HCT116 (cell line): ENCODE measurements around the gene SMIM10L1. TPM values are rescaled to one million over a fixed set of nuclear protein-coding genes. Genes with fewer than 3 reads are reported as not detected.

Experiments used
- ATAC-seq: fragments of 200-7000 bp; cut with Tn5 transposase; 2 replicates; pipeline ENCODE4 v1.9.1; 2020; ENCODE audit warnings: mild to moderate bottlenecking, moderate library complexity
- BruUV-seq: library from RNA; stranded (reverse); fragments of 400-500 nt; replicated peaks from 2 replicates; lab custom pipeline; 2021; lab: Mats Ljungman, UMichigan
- CTCF ChIA-PET: fragments of 300-600 bp; sonication (Branson Sonifier 250); formaldehyde crosslinking; loops from one replicate; lab custom pipeline; 2021; ENCODE audit warnings: antibody characterized with exemption; lab: Charles Lee
- POLR2A ChIA-PET: fragments of 300-600, 350-600 bp; sonication (Branson Sonifier 250); formaldehyde crosslinking; loops from one replicate; lab custom pipeline; 2021; ENCODE audit warnings: antibody characterized with exemption; lab: Charles Lee
- RAD21 ChIA-PET, 2 experiments: fragments of 300-600 bp; sonication (Branson Sonifier 250); formaldehyde crosslinking; loops; one replicate each; lab custom pipeline; 2023; ENCODE audit warnings: low total read pairs in 2 of 2; ENCODE audit not compliant: uncharacterized antibody in 2 of 2, unreplicated experiment in 2 of 2, low non-redundant PET in 1 of 2; lab: Charles Lee
- DNase-seq: peaks from one replicate; pipeline ENCODE4 v3.0.0-alpha.2; 2010; ENCODE audit warnings: low read depth, low spot score
- H2AFZ ChIP-seq: fragments of 200-600 bp; shearing (Covaris generic), sonication (generic); 2 replicates; pipeline ENCODE4 v1.6.1; 2017; ENCODE audit warnings: low read depth, mixed run types, mixed read lengths, antibody characterized with exemption, low read length; ENCODE audit not compliant: poor library complexity, severe bottlenecking
- H3K27ac ChIP-seq: 2 replicates; pipeline ENCODE4 v1.5.1; 2012; ENCODE audit warnings: low read depth, low read length
- H3K27me3 ChIP-seq: fragments of 200-600 bp; sonication (generic); 2 replicates; pipeline ENCODE4 v1.6.1; 2016; ENCODE audit warnings: mixed run types, low read length, mixed read lengths; ENCODE audit not compliant: insufficient read depth
- H3K36me3 ChIP-seq, 2 experiments: fragments of 200-500 bp in 1 of 2; fragments of 200-600 bp in 1 of 2; sonication (Bioruptor generic) in 1 of 2; sonication (generic) in 1 of 2; 2 replicates each; pipeline versions ENCODE4 v1.5.1 to v1.6.1; 2014 to 2016; ENCODE audit warnings: low read length in 2 of 2, inconsistent platforms in 1 of 2, mixed read lengths in 1 of 2, mixed run types in 1 of 2; ENCODE audit not compliant: insufficient read depth in 2 of 2, control insufficient read depth in 1 of 2
- H3K4me1 ChIP-seq, 2 experiments: fragments of 200-600 bp in 1 of 2; sonication (generic) in 1 of 2; 2 replicates each; pipeline versions ENCODE4 v1.5.1 to v1.6.1; 2012 to 2017; ENCODE audit warnings: low read length in 2 of 2, inconsistent platforms in 1 of 2, mild to moderate bottlenecking in 1 of 2, mixed read lengths in 1 of 2, mixed run types in 1 of 2, moderate library complexity in 1 of 2; ENCODE audit not compliant: insufficient read depth in 2 of 2, control insufficient read depth in 1 of 2
- H3K4me2 ChIP-seq: fragments of 200-600 bp; sonication (generic); 2 replicates; pipeline ENCODE4 v1.6.1; 2017; ENCODE audit warnings: mixed run types, low read length, mixed read lengths
- H3K4me3 ChIP-seq, 2 experiments: fragments of 200-600 bp in 1 of 2; sonication (generic) in 1 of 2; replicated peaks in 1 of 2; 2 replicates each; pipeline ENCODE4 v1.5.1; 2011 to 2016; ENCODE audit warnings: low read length in 2 of 2, control low read depth in 1 of 2, low read depth in 1 of 2, mild to moderate bottlenecking in 1 of 2, mixed read lengths in 1 of 2, mixed run types in 1 of 2
- H3K79me2 ChIP-seq: fragments of 200-600 bp; sonication (generic); 2 replicates; pipeline ENCODE4 v1.6.1; 2017; ENCODE audit warnings: mild to moderate bottlenecking, mixed run types, low read length, moderate library complexity, mixed read lengths; ENCODE audit not compliant: insufficient read depth
- H3K9ac ChIP-seq: fragments of 200-600 bp; sonication (generic); 2 replicates; pipeline ENCODE4 v1.6.1; 2016; ENCODE audit warnings: low read length, mixed read lengths
- H3K9me2 ChIP-seq: fragments of 200-600 bp; sonication (generic), shearing (Covaris generic); 2 replicates; pipeline ENCODE4 v1.6.1; 2017; ENCODE audit warnings: mixed run types, mild to moderate bottlenecking, moderate library complexity; ENCODE audit not compliant: insufficient read depth
- H3K9me3 ChIP-seq, 2 experiments: fragments of 200-500 bp in 1 of 2; fragments of 200-600 bp in 1 of 2; sonication (Bioruptor generic) in 1 of 2; sonication (generic) in 1 of 2; 2 replicates each; pipeline ENCODE4 v1.6.1; 2014 to 2017; ENCODE audit warnings: low read length in 2 of 2, mixed read lengths in 2 of 2, inconsistent platforms in 1 of 2, low read depth in 1 of 2, mild to moderate bottlenecking in 1 of 2, mixed run types in 1 of 2, moderate library complexity in 1 of 2; ENCODE audit not compliant: control insufficient read depth in 1 of 2, insufficient read depth in 1 of 2
- H4K20me1 ChIP-seq: fragments of 200-600 bp; sonication (generic), shearing (Covaris generic); 2 replicates; pipeline ENCODE4 v1.6.1; 2017; ENCODE audit warnings: mixed run types, mild to moderate bottlenecking, moderate library complexity; ENCODE audit not compliant: insufficient read depth
- CBX3 ChIP-seq: IDR thresholded peaks from 2 replicates; pipeline ENCODE4 v1.6.1; 2012; ENCODE audit warnings: low read depth
- CEBPB ChIP-seq: IDR thresholded peaks from 2 replicates; pipeline ENCODE4 v1.6.1; 2012; ENCODE audit warnings: low read depth
- EGR1 ChIP-seq: IDR thresholded peaks from 2 replicates; pipeline ENCODE4 v1.6.1; 2012; ENCODE audit warnings: low read depth
- ELF1 ChIP-seq: IDR thresholded peaks from 2 replicates; pipeline ENCODE4 v1.6.1; 2012; ENCODE audit warnings: low read depth, borderline replicate concordance
- EZH2 ChIP-seq: fragments of 200-600 bp; sonication (generic); IDR thresholded peaks from 2 replicates; pipeline ENCODE4 v1.6.1; 2017; ENCODE audit warnings: antibody characterized with exemption, mixed run types
- EZH2phosphoT487 ChIP-seq: fragments of 200-600 bp; IDR thresholded peaks from 2 replicates; pipeline ENCODE4 v1.6.1; 2018; ENCODE audit warnings: antibody characterized with exemption, borderline replicate concordance
- FOSL1 ChIP-seq: IDR thresholded peaks from 2 replicates; pipeline ENCODE4 v1.6.1; 2012; ENCODE audit warnings: low read depth
- POLR2AphosphoS5 ChIP-seq: IDR thresholded peaks from 2 replicates; pipeline ENCODE4 v1.6.1; 2011; ENCODE audit warnings: mild to moderate bottlenecking, low read depth, low read length, moderate library complexity
- SIN3A ChIP-seq: IDR thresholded peaks from 2 replicates; pipeline ENCODE4 v1.6.1; 2012; ENCODE audit warnings: low read depth
- SP1 ChIP-seq: IDR thresholded peaks from 2 replicates; pipeline ENCODE4 v1.6.1; 2012; ENCODE audit warnings: low read depth
- SRF ChIP-seq: IDR thresholded peaks from 2 replicates; pipeline ENCODE4 v1.6.1; 2012; ENCODE audit warnings: low read depth
- ZFX ChIP-seq: fragments of 450-650 bp; IDR thresholded peaks from 2 replicates; pipeline ENCODE4 v1.6.1; 2017
- intact Hi-C: fragments of 100-400 bp; cut with micrococcal nuclease; formaldehyde crosslinking; loops from 2 replicates; pipeline ENCODE4 v1.10.0; 2022
- total RNA-seq: library from RNA; stranded (reverse); gene quantifications from one replicate; pipeline ENCODE4 v1.2.1, GENCODE V29; 2021; ENCODE audit not compliant: unreplicated experiment
- TF ChIP-seq, protein P1 (sequence below), 3 experiments: fragments of 200-600 bp in 1 of 3; sonication (generic) in 1 of 3; IDR thresholded peaks in 2 of 3; conservative IDR thresholded peaks in 1 of 3; 2 replicates each; pipeline ENCODE4 v1.5.1; 2012 to 2017; ENCODE audit warnings: low read depth in 2 of 3, low read length in 2 of 3, antibody characterized with exemption in 1 of 3, borderline replicate concordance in 1 of 3, control low read depth in 1 of 3, mild to moderate bottlenecking in 1 of 3, mixed read lengths in 1 of 3, mixed run types in 1 of 3, moderate library complexity in 1 of 3; ENCODE audit not compliant: insufficient read depth in 1 of 3
- TF ChIP-seq, protein P2 (sequence below): IDR thresholded peaks from 2 replicates; pipeline ENCODE4 v1.6.1; 2011; ENCODE audit warnings: mild to moderate bottlenecking, low read length, moderate library complexity; ENCODE audit not compliant: insufficient replicate concordance; ENCODE audit errors: extremely low read depth
- TF ChIP-seq, protein P3 (sequence below): IDR thresholded peaks from 2 replicates; pipeline ENCODE4 v1.6.1; 2012

SMIM10L1 gene
- total RNA-seq, 1 experiment from 2014 or later = 6.4 TPM

DNA sequence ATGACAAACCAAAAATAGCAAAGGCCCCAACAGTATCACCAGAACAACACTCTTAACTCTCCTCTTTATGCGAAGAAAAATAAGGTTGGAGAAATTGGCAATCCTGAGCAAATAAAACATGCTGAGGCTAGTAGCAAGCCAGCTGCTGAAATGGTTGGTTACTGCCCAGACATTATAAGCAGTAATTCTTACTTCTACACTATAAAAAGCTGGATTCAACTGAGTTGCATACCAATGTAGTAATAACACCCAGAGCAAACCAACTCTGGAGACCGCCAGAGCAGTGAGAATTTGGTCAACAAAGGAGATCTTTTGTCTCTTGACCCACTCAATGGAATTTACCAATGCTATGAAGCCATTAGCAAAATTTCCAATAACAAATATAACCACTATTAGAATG is 37.2 kb upstream of the SMIM10L1 start:
- peaks cover 90% of the 10 kb centered on the region for H3K79me2 ChIP-seq
- ChIA-PET CTCF (no interaction called here), RAD21 (no interaction called here), POLR2A (no interaction called here)
- H3K4me1 ChIP-seq = no peaks in the 10 kb centered on the region
- H4K20me1 ChIP-seq = peaks cover 8% of the 10 kb centered on the region; the same call in 1 of the 2 replicates
- ATAC-seq = no peak
- no peak overlapping the region for H3K4me2 ChIP-seq
- H3K9me3 ChIP-seq = no peaks in the 10 kb centered on the region
- intact Hi-C loops = no loop called here
- TF ChIP-seq, protein P1, sequence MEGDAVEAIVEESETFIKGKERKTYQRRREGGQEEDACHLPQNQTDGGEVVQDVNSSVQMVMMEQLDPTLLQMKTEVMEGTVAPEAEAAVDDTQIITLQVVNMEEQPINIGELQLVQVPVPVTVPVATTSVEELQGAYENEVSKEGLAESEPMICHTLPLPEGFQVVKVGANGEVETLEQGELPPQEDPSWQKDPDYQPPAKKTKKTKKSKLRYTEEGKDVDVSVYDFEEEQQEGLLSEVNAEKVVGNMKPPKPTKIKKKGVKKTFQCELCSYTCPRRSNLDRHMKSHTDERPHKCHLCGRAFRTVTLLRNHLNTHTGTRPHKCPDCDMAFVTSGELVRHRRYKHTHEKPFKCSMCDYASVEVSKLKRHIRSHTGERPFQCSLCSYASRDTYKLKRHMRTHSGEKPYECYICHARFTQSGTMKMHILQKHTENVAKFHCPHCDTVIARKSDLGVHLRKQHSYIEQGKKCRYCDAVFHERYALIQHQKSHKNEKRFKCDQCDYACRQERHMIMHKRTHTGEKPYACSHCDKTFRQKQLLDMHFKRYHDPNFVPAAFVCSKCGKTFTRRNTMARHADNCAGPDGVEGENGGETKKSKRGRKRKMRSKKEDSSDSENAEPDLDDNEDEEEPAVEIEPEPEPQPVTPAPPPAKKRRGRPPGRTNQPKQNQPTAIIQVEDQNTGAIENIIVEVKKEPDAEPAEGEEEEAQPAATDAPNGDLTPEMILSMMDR (IDR thresholded peaks at IDR 0.05 in 2 of 3, conservative IDR thresholded peaks at IDR 0.05 in 1 of 3; ENCODE audit: borderline replicate concordance in 1 of 3, insufficient read depth in 1 of 3, low read depth in 2 of 3, low read length in 2 of 3) = no peak
- TF ChIP-seq ZFX = no peak
- no peak for TF ChIP-seq EZH2
- no peak for TF ChIP-seq EGR1
- no peak for TF ChIP-seq EZH2phosphoT487
- no peaks in the 10 kb centered on the region for H3K27me3 ChIP-seq
- no TSS peak for BruUV-seq
- H2AFZ ChIP-seq = no peak overlapping the region
- H3K36me3 ChIP-seq = no peaks in the 10 kb centered on the region
- H3K9ac ChIP-seq = no peak overlapping the region
- no peak overlapping the region for H3K27ac ChIP-seq
- no peaks in the 10 kb centered on the region for H3K9me2 ChIP-seq
- no peak overlapping the region for H3K4me3 ChIP-seq
- no peak for DNase-seq

DNA sequence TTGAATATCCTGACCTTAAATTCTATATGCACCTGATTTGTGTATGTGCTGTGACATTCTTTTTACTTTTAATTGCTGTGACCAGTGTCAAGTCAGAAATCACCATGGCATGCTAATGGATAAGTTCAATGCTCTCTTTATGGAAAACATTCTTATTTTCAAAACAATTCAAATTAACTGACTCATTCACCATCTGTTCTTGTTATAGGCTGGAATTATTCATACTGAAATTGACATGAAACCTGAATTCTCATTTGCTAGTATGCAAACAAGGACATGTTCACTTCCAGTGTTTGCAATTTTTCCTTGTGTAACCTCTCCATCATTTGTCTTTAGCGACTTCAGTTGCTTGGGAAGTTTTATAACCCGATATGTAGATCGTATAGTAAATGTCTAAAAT is 36.7 kb upstream of the SMIM10L1 start, which contains the start of gene TAS2R30:
TAS2R30 (minus strand) TSS at position 340 of the 400 bp plus-strand sequence. CDS start 400 bp downstream, outside the sequence.
- no peak within 1 kb of the TSS for H3K9ac ChIP-seq
- no peaks in the 10 kb centered on the region for H3K27me3 ChIP-seq
- DNase-seq (no peak), ATAC-seq (no peak)
- TF ChIP-seq SIN3A = no peak
- TF ChIP-seq CEBPB = no peak
- TF ChIP-seq, protein P1 (IDR thresholded peaks at IDR 0.05 in 2 of 3, conservative IDR thresholded peaks at IDR 0.05 in 1 of 3; ENCODE audit: borderline replicate concordance in 1 of 3, insufficient read depth in 1 of 3, low read depth in 2 of 3, low read length in 2 of 3) = no peak
- TF ChIP-seq EZH2phosphoT487 = no peak
- TF ChIP-seq ELF1 = no peak
- TF ChIP-seq, protein P2, sequence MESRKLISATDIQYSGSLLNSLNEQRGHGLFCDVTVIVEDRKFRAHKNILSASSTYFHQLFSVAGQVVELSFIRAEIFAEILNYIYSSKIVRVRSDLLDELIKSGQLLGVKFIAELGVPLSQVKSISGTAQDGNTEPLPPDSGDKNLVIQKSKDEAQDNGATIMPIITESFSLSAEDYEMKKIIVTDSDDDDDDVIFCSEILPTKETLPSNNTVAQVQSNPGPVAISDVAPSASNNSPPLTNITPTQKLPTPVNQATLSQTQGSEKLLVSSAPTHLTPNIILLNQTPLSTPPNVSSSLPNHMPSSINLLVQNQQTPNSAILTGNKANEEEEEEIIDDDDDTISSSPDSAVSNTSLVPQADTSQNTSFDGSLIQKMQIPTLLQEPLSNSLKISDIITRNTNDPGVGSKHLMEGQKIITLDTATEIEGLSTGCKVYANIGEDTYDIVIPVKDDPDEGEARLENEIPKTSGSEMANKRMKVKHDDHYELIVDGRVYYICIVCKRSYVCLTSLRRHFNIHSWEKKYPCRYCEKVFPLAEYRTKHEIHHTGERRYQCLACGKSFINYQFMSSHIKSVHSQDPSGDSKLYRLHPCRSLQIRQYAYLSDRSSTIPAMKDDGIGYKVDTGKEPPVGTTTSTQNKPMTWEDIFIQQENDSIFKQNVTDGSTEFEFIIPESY = no peak
- TF ChIP-seq CBX3 = no peak
- TF ChIP-seq SP1 = no peak
- TF ChIP-seq, protein P3, sequence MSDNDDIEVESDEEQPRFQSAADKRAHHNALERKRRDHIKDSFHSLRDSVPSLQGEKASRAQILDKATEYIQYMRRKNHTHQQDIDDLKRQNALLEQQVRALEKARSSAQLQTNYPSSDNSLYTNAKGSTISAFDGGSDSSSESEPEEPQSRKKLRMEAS = no peak
- TF ChIP-seq ZFX = no peak
- no peak for TF ChIP-seq SRF
- no peak for TF ChIP-seq POLR2AphosphoS5
- TF ChIP-seq FOSL1 = no peak
- H3K79me2 ChIP-seq = peaks cover 90% of the 10 kb centered on the region
- H3K27ac ChIP-seq = no peak within 1 kb of the TSS
- no TSS peak for BruUV-seq
- ChIA-PET POLR2A (no interaction called here), CTCF (interaction anchor here (0.7 kb wide), 1 partner anchor 439 kb away, joined by 3 read pairs; no protein-coding TSS in a partner anchor), RAD21 (no interaction called here)
- H3K4me3 ChIP-seq = no peak within 1 kb of the TSS
- no peak within 1 kb of the TSS for H2AFZ ChIP-seq
- intact Hi-C loops = no loop called here
- H3K9me3 ChIP-seq = no peaks in the 10 kb centered on the region
- H3K36me3 ChIP-seq = no peaks in the 10 kb centered on the region
- no peak within 1 kb of the TSS for H3K4me2 ChIP-seq
- H3K4me1 ChIP-seq = no peaks in the 10 kb centered on the region
- H4K20me1 ChIP-seq = peaks cover 8% of the 10 kb centered on the region; the same call in 1 of the 2 replicates
- H3K9me2 ChIP-seq = no peaks in the 10 kb centered on the region
